Neural cell (in vitro differentiated cells): ENCODE results near the gene AHNAK2. TPM values are rescaled to one million over a fixed set of nuclear protein-coding genes. Genes with fewer than 3 reads are reported as not detected.

Experiments
- H2AFZ ChIP-seq: fragments of 200-600, 300-800 bp; sonication (generic), shearing (Covaris generic); 2 replicates; pipeline ENCODE4 v1.6.0; 2014; ENCODE audit warnings: low read depth, mild to moderate bottlenecking, antibody characterized with exemption, low read length, moderate library complexity
- H3F3A ChIP-seq: fragments of 200-600 bp; shearing (Covaris generic); 2 replicates; pipeline ENCODE4 v1.6.1; 2016; ENCODE audit warnings: mild to moderate bottlenecking, moderate library complexity, mixed read lengths, antibody characterized with exemption, low read length; ENCODE audit not compliant: insufficient read depth, poor library complexity, severe bottlenecking
- H3K27ac ChIP-seq: fragments of 200-600, 300-800 bp; sonication (generic), shearing (Covaris generic); 2 replicates; pipeline ENCODE4 v1.5.1; 2014; ENCODE audit warnings: mild to moderate bottlenecking, low read length, moderate library complexity
- H3K27me3 ChIP-seq: fragments of 300-800, 200-600 bp; sonication (generic), shearing (Covaris generic); 2 replicates; pipeline ENCODE4 v1.6.0; 2014; ENCODE audit warnings: mild to moderate bottlenecking, low read depth, low read length, moderate library complexity; ENCODE audit not compliant: insufficient read depth
- H3K36me3 ChIP-seq: fragments of 300-800, 200-600 bp; sonication (generic), shearing (Covaris generic); 2 replicates; pipeline ENCODE4 v1.5.1; 2014; ENCODE audit warnings: mild to moderate bottlenecking, antibody characterized with exemption, low read length, moderate library complexity; ENCODE audit not compliant: insufficient read depth
- H3K4me2 ChIP-seq: fragments of 300-800, 200-600 bp; sonication (generic), shearing (Covaris generic); 2 replicates; pipeline ENCODE4 v1.6.0; 2014; ENCODE audit warnings: mild to moderate bottlenecking, low read length
- H3K4me3 ChIP-seq: fragments of 300-800, 200-600 bp; sonication (generic), shearing (Covaris generic); 2 replicates; pipeline ENCODE4 v1.5.1; 2014; ENCODE audit warnings: mild to moderate bottlenecking, low read length, moderate library complexity
- H3K79me2 ChIP-seq: fragments of 200-600 bp; shearing (Covaris generic); replicated peaks from 2 replicates; pipeline ENCODE4 v1.6.0; 2014; ENCODE audit warnings: mild to moderate bottlenecking, low read length, moderate library complexity; ENCODE audit not compliant: insufficient read depth
- H3K9ac ChIP-seq: fragments of 300-800, 200-600 bp; sonication (generic), shearing (Covaris generic); 2 replicates; pipeline ENCODE4 v1.6.1; 2016; ENCODE audit warnings: mild to moderate bottlenecking, low read length, mixed read lengths
- H3K9me2 ChIP-seq: fragments of 200-600 bp; shearing (Covaris generic); 2 replicates; pipeline ENCODE4 v1.6.1; 2016; ENCODE audit warnings: mild to moderate bottlenecking, low read length, mixed read lengths; ENCODE audit not compliant: insufficient read depth
- H3K9me3 ChIP-seq: fragments of 200-600, 300-800 bp; sonication (generic), shearing (Covaris generic); 2 replicates; pipeline ENCODE4 v1.6.1; 2016; ENCODE audit warnings: mild to moderate bottlenecking, mixed run types, low read length, moderate library complexity, mixed read lengths
- H4K20me1 ChIP-seq: fragments of 200-600 bp; shearing (Covaris generic); 2 replicates; pipeline ENCODE4 v1.6.1; 2016; ENCODE audit warnings: mild to moderate bottlenecking, mixed run types; ENCODE audit not compliant: insufficient read depth
- EP300 ChIP-seq: fragments of 450-650 bp; conservative IDR thresholded peaks from 2 replicates; pipeline ENCODE4 v1.6.1; 2014; ENCODE audit warnings: antibody characterized with exemption, mild to moderate bottlenecking, moderate library complexity; ENCODE audit not compliant: poor library complexity, severe bottlenecking
- EZH2 ChIP-seq: fragments of 200-600, 300-800 bp; shearing (Covaris generic), sonication (generic); IDR thresholded peaks from 2 replicates; pipeline ENCODE4 v1.6.1; 2014; ENCODE audit warnings: antibody characterized with exemption, low read length, borderline replicate concordance, mild to moderate bottlenecking; ENCODE audit not compliant: insufficient read depth, poor library complexity, severe bottlenecking
- MXI1 ChIP-seq: fragments of 450-650 bp; conservative IDR thresholded peaks from 2 replicates; pipeline ENCODE4 v1.6.1; 2014; ENCODE audit warnings: antibody characterized with exemption, mild to moderate bottlenecking; ENCODE audit not compliant: poor library complexity, severe bottlenecking
- POLR2AphosphoS5 ChIP-seq: IDR thresholded peaks from 2 replicates; pipeline ENCODE4 v1.6.1; 2012
- RAD21 ChIP-seq: fragments of 450-650 bp; conservative IDR thresholded peaks from 2 replicates; pipeline ENCODE4 v1.6.1; 2014; ENCODE audit warnings: antibody characterized with exemption, mild to moderate bottlenecking, moderate library complexity
- SMC3 ChIP-seq: fragments of 450-650 bp; conservative IDR thresholded peaks from 2 replicates; pipeline ENCODE4 v1.6.1; 2014; ENCODE audit warnings: antibody characterized with exemption, mild to moderate bottlenecking, moderate library complexity; ENCODE audit not compliant: poor library complexity
- TAF1 ChIP-seq: IDR thresholded peaks from 2 replicates; pipeline ENCODE4 v1.6.1; 2012; ENCODE audit warnings: low read depth
- polyA plus RNA-seq: library from polyadenylated mRNA; depleted of rRNA; stranded (reverse); fragments of >200 nt; gene quantifications from 2 replicates; pipeline ENCODE4 v1.2.3, GENCODE V29; 2014
- TF ChIP-seq, protein P1 (sequence below): IDR thresholded peaks from 2 replicates; pipeline ENCODE4 v1.6.1; 2012; ENCODE audit warnings: borderline replicate concordance
- TF ChIP-seq, protein P2 (sequence below): fragments of 450-650 bp; IDR thresholded peaks from 2 replicates; pipeline ENCODE4 v1.5.1; 2014; ENCODE audit warnings: antibody characterized with exemption, mild to moderate bottlenecking, moderate library complexity; ENCODE audit not compliant: poor library complexity, severe bottlenecking

The AHNAK2 gene
- polyA plus RNA-seq, 1 donor from 2014 or later, result 1.4 TPM

- no peaks in the 10 kb centered on the region for H3F3A ChIP-seq
- TF ChIP-seq RAD21, result no peak
- TF ChIP-seq POLR2AphosphoS5, result no peak
- no peak for TF ChIP-seq SMC3
- TF ChIP-seq, protein P1, sequence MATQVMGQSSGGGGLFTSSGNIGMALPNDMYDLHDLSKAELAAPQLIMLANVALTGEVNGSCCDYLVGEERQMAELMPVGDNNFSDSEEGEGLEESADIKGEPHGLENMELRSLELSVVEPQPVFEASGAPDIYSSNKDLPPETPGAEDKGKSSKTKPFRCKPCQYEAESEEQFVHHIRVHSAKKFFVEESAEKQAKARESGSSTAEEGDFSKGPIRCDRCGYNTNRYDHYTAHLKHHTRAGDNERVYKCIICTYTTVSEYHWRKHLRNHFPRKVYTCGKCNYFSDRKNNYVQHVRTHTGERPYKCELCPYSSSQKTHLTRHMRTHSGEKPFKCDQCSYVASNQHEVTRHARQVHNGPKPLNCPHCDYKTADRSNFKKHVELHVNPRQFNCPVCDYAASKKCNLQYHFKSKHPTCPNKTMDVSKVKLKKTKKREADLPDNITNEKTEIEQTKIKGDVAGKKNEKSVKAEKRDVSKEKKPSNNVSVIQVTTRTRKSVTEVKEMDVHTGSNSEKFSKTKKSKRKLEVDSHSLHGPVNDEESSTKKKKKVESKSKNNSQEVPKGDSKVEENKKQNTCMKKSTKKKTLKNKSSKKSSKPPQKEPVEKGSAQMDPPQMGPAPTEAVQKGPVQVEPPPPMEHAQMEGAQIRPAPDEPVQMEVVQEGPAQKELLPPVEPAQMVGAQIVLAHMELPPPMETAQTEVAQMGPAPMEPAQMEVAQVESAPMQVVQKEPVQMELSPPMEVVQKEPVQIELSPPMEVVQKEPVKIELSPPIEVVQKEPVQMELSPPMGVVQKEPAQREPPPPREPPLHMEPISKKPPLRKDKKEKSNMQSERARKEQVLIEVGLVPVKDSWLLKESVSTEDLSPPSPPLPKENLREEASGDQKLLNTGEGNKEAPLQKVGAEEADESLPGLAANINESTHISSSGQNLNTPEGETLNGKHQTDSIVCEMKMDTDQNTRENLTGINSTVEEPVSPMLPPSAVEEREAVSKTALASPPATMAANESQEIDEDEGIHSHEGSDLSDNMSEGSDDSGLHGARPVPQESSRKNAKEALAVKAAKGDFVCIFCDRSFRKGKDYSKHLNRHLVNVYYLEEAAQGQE, result no peak
- TF ChIP-seq TAF1, result no peak
- no peak for TF ChIP-seq MXI1
- TF ChIP-seq EZH2, result no peak
- TF ChIP-seq, protein P2, sequence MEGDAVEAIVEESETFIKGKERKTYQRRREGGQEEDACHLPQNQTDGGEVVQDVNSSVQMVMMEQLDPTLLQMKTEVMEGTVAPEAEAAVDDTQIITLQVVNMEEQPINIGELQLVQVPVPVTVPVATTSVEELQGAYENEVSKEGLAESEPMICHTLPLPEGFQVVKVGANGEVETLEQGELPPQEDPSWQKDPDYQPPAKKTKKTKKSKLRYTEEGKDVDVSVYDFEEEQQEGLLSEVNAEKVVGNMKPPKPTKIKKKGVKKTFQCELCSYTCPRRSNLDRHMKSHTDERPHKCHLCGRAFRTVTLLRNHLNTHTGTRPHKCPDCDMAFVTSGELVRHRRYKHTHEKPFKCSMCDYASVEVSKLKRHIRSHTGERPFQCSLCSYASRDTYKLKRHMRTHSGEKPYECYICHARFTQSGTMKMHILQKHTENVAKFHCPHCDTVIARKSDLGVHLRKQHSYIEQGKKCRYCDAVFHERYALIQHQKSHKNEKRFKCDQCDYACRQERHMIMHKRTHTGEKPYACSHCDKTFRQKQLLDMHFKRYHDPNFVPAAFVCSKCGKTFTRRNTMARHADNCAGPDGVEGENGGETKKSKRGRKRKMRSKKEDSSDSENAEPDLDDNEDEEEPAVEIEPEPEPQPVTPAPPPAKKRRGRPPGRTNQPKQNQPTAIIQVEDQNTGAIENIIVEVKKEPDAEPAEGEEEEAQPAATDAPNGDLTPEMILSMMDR, result no peak
- no peak for TF ChIP-seq EP300
- H3K79me2 ChIP-seq, result no peaks in the 10 kb centered on the region
- no peaks in the 10 kb centered on the region for H4K20me1 ChIP-seq
- H3K4me3 ChIP-seq, result no peak overlapping the region
- peaks cover 24% of the 10 kb centered on the region for H3K27me3 ChIP-seq
- no peaks in the 10 kb centered on the region for H3K9me3 ChIP-seq
- H3K36me3 ChIP-seq, result no peaks in the 10 kb centered on the region
- no peaks in the 10 kb centered on the region for H3K9me2 ChIP-seq
- no peak overlapping the region for H3K27ac ChIP-seq
- no peak overlapping the region for H3K9ac ChIP-seq
- H3K4me2 ChIP-seq, result no peak overlapping the region
- no peak overlapping the region for H2AFZ ChIP-seq
These were observed 41.0 kb downstream of the AHNAK2 start for GRCh38 chr14:104937161-104937560.

- H3K9ac ChIP-seq, result no peak overlapping the region
- H3F3A ChIP-seq, result no peaks in the 10 kb centered on the region
- no peaks in the 10 kb centered on the region for H3K79me2 ChIP-seq
- no peaks in the 10 kb centered on the region for H3K36me3 ChIP-seq
- H3K27ac ChIP-seq, result no peak overlapping the region
- TF ChIP-seq EZH2 (no peak), MXI1 (no peak), RAD21 (no peak), TAF1 (no peak), SMC3 (no peak), EP300 (no peak), POLR2AphosphoS5 (no peak)
- TF ChIP-seq, protein P2, result no peak
- TF ChIP-seq, protein P1, result no peak
- peaks cover 30% of the 10 kb centered on the region for H3K27me3 ChIP-seq
- H2AFZ ChIP-seq, result no peak overlapping the region
- no peaks in the 10 kb centered on the region for H3K9me2 ChIP-seq
- H4K20me1 ChIP-seq, result no peaks in the 10 kb centered on the region
- H3K4me3 ChIP-seq, result no peak overlapping the region
- H3K4me2 ChIP-seq, result no peak overlapping the region
- H3K9me3 ChIP-seq, result no peaks in the 10 kb centered on the region
These were observed 41.6 kb downstream of the AHNAK2 start for GRCh38 chr14:104936361-104937155.
